ENCODE results near the gene C5orf15.

- TF ChIP-seq POLR2A (IDR thresholded peaks at IDR 0.05) (no peak), CTCF (IDR thresholded peaks at IDR 0.05) (no peak)
These were observed 49.7 kb downstream of the C5orf15 start for GRCh38 chr5:133918731-133919130.

All from lower leg skin (tissue), 3 donors.